NCI-H526 (cell line): ENCODE data around the gene SYNGR2.

ENCODE experiments used
- DNase-seq, 2 experiments: peaks; one replicate each; lab custom pipeline; 2025; lab: John Stamatoyannopoulos, UW

SYNGR2 gene

GRCh38 chr17:78143214-78144146, 24.9 kb upstream of the SYNGR2 start:
- DNase-seq = no peak

DNA sequence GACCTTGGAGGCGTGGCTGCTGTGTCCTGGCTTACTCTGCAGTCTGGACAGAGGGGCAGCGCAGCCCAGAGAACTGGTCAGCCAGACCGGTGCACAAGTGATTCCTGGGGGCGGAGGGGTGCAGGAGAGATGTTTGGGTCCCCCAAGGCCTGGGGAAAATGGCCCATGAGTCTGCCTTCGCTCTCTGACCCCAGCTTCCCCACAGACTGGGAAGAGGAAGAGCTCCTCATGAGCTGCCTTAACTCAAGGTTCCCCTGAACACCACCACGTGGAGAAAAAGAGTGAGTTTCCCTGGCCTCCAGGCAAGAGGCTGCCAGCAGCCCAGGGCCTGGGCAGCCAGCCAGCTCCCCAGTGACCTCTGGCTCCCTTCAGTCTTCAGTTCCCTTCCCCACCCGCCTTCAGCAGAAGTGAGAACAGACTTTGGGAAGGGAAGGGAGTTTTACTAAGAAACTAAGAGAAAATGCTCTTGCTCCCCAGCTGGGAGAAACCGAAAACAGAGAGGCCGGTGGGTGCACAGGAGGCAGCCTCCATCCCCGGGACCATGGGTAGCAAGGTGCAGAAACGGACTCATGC, 24.1 kb upstream of the SYNGR2 start:
- DNase-seq = no peak

DNA sequence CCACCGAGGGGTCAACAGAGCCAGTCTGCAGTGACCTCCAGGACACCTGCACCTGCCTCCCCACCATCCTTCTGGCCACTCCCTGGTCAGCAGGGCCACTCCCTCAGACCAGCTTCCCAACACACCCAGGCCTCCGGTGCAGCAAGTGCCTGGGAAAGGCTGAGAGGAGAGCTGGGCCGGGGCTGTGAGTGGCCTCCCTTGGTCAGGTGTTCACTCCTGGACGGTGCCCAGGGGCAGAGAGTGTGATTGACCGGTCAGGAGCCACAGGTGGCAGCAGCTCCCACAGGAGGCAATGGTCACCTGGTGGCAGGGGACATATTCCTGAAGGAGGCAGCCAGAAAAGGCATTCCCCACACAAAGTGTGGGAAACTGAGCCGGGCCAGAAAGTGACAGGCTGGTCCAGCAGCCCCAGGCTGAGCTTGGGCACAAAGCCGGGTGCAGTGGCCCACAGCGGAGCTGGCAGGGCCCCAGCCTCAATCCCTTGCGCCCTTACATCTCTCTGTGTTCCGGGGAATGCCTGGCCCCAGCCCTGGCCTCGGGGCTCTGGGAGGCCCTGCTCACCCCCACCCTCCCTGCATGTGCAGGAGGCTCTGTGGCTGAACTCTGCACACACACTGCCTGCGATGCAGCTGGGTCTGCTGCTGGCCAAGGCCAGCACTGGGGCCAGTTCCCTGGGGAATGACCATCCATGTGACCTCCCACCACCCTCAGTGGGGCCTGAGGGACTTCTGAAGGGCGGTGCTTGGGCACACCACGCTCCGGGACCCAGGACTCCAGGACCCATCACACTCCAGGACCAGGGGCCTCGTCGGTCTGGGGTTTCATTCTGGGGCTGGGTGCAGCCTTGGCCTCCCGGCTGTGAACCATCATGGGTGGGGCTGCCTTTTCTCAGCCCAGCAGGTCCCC, 23.4 kb upstream of the SYNGR2 start:
- no peak for DNase-seq

- DNase-seq = no peak
Measured at GRCh38 chr17:78146471-78146869, 21.9 kb upstream of the SYNGR2 start.

GRCh38 chr17:78146881-78147280, 21.5 kb upstream of the SYNGR2 start:
- no peak for DNase-seq

DNA sequence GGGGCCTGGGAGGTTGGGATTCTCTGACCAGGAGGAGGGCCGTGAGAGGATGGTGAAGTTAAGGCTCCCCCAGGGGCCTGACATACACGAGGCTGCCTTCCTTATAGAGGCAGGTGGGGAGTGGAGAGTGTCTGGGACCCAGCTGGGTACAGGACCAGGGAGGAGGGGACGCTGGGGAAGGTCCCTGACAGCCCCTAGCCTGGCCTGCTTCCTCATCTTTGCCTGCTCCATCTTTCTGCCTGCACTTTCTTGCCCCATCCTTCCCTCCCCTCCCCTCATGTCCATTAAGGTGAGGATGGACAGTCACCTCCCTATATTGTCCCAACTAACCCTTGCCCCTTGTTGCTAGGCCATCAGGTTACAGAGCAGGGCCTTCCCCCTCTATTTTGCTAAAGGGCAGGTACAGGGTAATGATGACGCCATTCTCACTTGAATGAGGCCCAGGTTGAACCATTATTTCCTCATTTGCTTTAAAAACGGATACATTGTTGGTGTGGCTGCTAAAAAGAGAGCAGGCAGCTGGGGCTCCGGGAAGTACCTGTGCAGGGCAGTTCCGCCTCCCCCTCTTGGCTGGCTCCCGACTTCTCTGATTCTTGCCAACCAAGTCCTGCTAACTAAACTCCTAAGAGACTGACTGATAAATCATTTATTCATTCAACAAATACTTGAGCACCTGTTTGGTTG, 20.9 kb upstream of the SYNGR2 start:
- no peak for DNase-seq

DNA sequence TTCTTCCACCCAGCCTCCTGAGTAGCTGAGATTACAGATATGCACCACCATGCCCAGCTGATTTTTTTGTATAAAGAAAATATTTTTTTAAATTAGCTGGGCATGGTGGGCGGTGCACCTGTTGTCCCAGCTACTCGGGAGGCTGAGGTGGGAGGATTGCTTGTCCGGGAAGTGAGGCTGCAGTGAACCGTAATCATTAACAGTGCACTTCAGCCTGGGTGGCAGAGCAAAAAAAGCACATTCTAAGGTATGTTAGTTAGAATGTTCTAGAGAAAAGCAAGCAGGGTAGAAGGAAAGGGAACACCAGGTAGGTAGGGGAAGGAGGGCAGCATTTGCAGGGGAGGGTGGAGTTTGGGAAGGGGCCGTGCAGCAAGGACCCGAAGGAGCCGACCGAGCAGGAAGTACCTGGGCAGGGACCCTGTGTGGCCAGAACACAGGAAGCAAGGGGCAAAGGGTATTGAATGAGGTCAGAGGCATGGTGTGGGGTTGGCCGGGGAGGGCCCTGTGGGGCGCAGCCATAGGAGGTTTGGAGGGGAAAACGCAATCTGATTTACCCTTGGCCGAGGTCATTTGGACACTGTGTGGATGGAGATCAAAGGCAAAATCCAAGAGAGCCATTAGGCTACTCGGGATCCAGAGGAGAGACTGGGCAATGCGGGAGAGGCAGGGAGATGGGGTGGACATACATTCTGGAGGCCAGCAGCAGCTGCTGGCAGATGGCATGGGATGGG, 19.9 kb upstream of the SYNGR2 start:
- no peak for DNase-seq

DNA sequence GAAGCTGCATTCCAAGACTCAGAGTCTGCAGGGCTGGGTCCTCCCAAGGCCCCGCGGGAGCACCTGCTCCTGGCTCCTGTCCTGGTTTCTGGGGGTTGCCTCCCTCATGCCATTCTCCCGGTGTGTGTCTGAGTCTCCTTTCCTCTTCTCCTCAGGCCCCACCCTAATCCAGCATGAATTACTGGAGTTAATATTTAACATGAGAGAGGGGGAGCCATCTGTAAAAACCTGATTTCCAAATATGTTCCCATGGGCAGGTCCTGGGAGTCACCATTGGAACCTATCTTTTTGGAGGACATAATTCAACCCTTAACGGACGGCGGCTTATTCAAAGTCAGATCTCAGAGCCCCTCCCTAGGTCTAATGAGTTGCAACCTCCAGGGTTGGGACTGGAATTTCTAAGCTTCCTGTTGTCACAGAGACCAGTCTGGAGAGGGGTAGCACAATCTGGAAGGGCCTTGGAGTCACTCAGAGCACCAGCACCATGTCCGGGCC, 16.8 kb upstream of the SYNGR2 start:
- peak in 1 of 2 experiments; percentile 44 for DNase-seq

DNA sequence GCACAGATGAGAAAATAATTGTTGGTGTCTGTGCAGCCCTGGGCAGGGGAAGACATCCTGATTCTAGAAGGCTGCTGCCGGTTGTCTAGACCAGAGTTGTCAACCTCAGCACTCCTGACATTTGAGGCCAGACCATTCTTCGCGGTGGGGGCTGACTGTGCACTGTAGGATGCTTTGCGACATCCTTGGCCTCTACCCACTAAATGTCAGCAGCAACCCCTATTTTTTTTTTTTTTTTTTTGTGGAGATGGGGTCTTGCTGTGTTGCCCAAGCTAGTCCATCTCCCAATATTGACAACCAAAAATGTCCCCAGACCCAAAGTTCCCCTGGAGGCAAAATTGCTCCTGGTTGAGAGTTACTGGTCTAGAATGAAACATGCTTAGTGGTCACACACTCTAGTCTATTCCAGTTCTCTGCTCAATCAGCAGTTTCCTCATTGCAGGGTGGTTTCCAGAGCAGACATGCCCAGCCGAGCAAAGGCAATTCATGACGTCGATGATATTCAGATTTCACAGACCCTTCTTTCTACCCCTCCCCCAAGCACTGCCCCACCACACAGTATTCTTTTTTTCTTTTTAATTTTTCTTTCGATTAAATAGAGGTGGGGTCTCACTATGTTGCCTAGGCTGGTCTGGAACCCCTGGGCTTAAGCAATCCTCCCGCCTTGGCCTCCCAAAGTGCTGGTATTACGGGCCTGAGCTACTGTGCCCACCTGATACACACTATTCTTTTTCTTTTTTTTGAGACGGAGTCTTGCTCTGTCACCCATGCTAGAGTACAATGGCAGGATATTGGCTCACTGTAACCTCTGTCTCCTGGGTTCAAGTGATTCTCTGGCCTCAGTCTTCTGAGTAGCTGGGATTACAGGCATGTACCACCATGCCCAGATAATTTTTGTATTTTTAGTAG, 13.2 kb upstream of the SYNGR2 start:
- DNase-seq = no peak

DNA sequence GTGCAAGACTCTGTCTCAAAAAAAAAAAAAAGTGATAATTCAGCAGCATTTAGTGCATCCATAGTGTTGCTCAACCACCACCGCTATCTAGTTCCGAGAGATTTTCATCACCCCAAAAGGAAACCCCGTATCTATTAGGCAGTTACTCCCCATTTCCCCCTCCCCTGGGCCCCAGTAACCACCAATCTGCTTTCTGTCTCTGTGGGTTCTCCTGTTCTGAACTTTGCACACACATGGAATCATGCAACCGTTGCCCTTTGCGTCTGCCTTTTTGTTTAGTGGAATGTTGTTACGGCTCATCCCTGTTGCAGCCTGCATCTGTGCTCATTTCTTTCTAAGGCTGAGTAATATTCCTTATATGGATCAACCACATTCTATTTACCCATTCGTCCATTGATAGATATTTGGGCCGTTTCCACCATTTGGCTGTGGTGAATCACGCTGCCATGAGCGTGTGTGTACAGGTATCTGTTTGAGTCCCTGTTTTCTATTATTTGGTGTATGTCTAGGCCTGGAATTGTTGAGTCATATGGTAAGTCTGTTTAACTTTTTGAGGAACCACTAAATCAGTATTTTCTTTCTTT, 8.7 kb upstream of the SYNGR2 start:
- no peak for DNase-seq

- no peak for DNase-seq
Measured at GRCh38 chr17:78163881-78164747, 4.3 kb upstream of the SYNGR2 start.

DNA sequence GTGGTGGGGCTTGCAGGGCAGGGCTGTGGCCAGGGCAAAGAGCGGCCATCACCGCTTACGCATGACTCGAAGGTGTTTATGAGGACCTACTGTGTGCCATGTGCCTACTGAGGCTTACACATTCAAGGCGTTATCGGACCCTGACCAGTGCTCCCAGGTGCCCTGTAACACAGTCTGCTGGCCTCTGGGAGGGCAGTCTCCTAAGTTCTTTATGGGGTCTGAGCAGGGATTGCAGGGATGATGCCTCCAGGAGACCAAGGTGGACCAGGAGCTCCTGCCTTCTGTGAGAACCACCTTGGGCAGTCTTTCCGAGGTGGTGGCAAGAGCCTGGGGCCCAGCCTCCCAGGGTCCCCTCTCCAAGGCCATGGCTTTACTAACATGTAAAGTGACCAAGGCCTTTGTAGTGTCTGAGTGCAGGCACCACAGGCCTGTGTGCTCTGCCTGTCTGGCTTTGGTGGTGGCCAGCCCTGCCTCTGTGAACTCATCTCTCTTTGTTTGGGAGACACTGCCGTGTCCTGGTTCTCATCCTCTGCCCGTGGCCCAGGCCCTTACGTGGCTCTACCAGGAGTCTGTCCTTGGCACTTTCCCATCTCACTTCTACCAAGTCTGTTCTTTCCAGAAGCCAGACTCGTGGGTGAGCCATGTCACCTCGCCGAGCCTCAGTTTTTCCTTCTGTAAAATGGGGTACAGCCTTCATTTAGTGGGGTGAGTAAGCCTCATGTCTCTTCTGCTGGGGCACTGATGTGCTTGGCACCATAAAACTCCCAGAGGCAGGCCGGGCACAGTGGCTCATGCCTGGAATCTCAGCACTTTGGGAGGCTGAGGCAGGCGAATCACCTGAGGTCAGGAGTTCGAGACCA, 3.4 kb upstream of the SYNGR2 start:
- no peak for DNase-seq

GRCh38 chr17:78166416-78166815, 2.0 kb upstream of the SYNGR2 start:
- peak in 1 of 2 experiments; percentile 25 for DNase-seq

DNA sequence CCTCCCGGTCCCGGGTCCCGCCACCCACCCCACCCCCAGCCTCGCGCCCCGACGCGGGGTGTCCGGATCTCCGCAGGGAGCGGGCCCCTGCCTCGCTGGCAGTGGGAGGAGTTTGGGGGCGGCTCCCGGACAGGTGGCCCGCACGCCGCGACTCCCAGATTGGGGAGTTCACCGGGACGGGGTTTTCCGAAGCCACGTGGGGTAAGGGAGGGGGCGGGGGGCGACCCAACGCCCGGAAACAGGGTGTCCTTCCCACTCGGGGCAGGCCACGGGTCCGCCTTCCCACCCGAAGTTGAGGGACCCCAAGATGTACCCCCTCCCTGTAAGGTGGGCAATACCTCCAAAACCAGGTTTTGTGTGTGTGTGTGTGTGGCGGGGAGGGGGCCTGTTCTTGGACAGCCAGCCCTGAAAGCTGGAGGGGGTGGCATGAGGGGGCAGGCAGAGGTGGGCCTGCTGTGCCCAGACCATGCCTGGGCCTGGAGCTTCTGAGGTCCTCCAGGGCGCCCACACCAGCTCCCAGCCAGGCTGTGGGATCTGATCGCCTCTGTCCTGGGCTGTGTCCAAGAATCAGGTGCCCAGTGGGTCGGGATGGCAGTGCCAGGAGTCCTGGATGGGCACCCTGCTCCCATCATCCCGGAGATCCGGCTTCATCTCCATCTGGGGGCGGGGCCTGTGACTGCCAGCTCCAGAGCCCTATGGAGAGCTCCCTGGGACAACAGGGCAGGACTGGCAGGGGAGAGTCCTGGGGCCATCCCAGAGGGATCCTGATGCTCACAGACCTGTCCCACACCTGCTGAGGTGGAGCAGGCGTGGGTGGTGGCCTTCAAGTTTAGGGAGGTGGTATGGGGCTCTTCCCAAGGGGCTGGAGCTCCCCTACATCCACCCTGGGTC, 767 bp downstream of the SYNGR2 start:
- peak; percentile 31 to 84 for DNase-seq

DNA sequence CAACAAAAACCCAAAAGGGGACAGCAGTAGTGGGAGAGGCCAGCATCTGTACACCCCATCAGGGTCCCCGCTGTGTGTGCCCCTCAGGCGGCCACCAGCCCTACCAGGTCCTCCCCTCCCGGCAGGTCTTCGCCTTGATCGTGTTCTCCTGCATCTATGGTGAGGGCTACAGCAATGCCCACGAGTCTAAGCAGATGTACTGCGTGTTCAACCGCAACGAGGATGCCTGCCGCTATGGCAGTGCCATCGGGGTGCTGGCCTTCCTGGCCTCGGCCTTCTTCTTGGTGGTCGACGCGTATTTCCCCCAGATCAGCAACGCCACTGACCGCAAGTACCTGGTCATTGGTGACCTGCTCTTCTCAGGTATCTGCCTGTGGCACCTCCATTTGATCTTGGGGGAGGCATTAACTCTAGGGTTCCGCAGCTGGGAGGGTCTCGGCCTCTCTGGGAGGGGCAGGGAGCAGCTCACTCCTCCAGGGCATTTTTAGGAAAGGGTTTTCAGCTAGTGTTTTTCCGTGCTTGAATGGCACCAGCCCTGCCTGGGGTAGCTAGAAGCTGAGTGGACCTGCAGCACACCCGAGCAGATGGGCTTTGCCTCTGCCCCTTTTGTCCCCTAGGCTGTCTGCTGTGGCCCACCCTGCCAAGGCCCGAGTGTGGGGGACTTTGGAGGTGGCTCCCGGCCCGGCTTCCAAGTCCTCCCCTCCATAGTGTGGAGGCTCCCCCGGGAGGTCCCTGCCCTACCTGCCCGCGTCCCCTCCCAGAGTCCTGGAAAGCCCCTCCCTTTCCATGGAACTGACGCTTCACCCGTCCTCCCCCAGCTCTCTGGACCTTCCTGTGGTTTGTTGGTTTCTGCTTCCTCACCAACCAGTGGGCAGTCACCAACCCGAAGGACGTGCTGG, 2.6 kb downstream of the SYNGR2 start:
- no peak for DNase-seq
